Progenitor cell of endocrine pancreas (in vitro differentiated cells): ENCODE data around the gene NIPBL. TPM values are rescaled to one million over a fixed set of nuclear protein-coding genes. Genes with fewer than 3 reads are reported as not detected.
"Not testable (repeated sequence)": the region's sequence is repeated elsewhere in the genome, so short reads cannot be mapped to it uniquely, and the experiment has no call there.

Source experiments
- DNase-seq: peaks from one replicate; pipeline ENCODE4 v3.0.0; 2021; ENCODE audit warnings: low spot score; ENCODE audit not compliant: unreplicated experiment
- H3K27ac Mint-ChIP-seq: 2 replicates; pipeline ENCODE4 v1.8.0; 2021; ENCODE audit warnings: mild to moderate bottlenecking, moderate library complexity, mixed read lengths
- H3K27me3 Mint-ChIP-seq: 2 replicates; pipeline ENCODE4 v1.8.0; 2021; ENCODE audit warnings: mixed read lengths
- H3K36me3 Mint-ChIP-seq: 2 replicates; pipeline ENCODE4 v1.8.0; 2022; ENCODE audit warnings: mixed read lengths; ENCODE audit not compliant: insufficient read depth
- H3K4me1 Mint-ChIP-seq: 2 replicates; pipeline ENCODE4 v1.8.0; 2021; ENCODE audit warnings: low read depth, mixed read lengths
- H3K4me3 Mint-ChIP-seq: 2 replicates; pipeline ENCODE4 v1.8.0; 2021; ENCODE audit warnings: low read depth, mild to moderate bottlenecking, moderate library complexity, mixed read lengths
- H3K9me3 Mint-ChIP-seq: 2 replicates; pipeline ENCODE4 v1.8.0; 2021; ENCODE audit warnings: low read depth, mixed read lengths
- total RNA-seq: library from RNA; stranded (reverse); gene quantifications from 2 replicates; pipeline ENCODE4 v1.2.1, GENCODE V29; 2021
- TF ChIP-seq, protein P1 (sequence below): fragments of 200-600 bp; sonication (generic); IDR thresholded peaks from one replicate; pipeline ENCODE4 v1.5.0; 2021; ENCODE audit warnings: antibody characterized with exemption, mild to moderate bottlenecking; ENCODE audit not compliant: unreplicated experiment

Gene NIPBL
- total RNA-seq, 1 donor from 2014 or later = 85.6 TPM

- Mint-ChIP-seq H3K4me3 (no peak overlapping the region), H3K27me3 (no peaks in the 10 kb centered on the region), H3K4me1 (peaks cover 1% of the 10 kb centered on the region), H3K36me3 (peaks cover 24% of the 10 kb centered on the region), H3K9me3 (peaks cover 30% of the 10 kb centered on the region), H3K27ac (no peak overlapping the region)
- DNase-seq = no peak
- TF ChIP-seq, protein P1, sequence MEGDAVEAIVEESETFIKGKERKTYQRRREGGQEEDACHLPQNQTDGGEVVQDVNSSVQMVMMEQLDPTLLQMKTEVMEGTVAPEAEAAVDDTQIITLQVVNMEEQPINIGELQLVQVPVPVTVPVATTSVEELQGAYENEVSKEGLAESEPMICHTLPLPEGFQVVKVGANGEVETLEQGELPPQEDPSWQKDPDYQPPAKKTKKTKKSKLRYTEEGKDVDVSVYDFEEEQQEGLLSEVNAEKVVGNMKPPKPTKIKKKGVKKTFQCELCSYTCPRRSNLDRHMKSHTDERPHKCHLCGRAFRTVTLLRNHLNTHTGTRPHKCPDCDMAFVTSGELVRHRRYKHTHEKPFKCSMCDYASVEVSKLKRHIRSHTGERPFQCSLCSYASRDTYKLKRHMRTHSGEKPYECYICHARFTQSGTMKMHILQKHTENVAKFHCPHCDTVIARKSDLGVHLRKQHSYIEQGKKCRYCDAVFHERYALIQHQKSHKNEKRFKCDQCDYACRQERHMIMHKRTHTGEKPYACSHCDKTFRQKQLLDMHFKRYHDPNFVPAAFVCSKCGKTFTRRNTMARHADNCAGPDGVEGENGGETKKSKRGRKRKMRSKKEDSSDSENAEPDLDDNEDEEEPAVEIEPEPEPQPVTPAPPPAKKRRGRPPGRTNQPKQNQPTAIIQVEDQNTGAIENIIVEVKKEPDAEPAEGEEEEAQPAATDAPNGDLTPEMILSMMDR = no peak
These were observed 23.7 kb downstream of the NIPBL start for GRCh38 chr5:36900283-36900682.

DNA sequence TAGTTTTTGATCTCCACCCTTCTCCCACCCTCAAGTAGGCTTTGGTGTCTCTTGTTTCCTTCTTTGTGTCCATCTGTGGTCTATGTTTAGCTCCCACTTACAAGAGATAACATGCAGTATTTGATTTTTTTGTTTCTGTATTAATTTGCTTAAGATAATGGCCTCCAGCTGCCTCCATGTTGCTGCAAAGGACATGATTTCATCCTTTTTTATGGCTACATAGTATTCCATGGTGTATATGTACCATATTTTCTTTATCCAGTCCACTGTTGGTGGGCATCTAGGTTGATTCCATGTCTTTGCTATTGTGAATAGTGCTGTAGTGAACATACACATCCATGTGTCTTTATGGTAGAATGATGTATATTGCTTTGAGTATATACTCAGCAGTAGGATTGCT is 24.5 kb downstream of the NIPBL start:
- not testable (repeated sequence) for H3K27me3 Mint-ChIP-seq, H3K4me3 Mint-ChIP-seq, H3K4me1 Mint-ChIP-seq, DNase-seq, H3K27ac Mint-ChIP-seq
- H3K36me3 Mint-ChIP-seq = peaks cover 17% of the 10 kb centered on the region
- peaks cover 25% of the 10 kb centered on the region for H3K9me3 Mint-ChIP-seq

DNA sequence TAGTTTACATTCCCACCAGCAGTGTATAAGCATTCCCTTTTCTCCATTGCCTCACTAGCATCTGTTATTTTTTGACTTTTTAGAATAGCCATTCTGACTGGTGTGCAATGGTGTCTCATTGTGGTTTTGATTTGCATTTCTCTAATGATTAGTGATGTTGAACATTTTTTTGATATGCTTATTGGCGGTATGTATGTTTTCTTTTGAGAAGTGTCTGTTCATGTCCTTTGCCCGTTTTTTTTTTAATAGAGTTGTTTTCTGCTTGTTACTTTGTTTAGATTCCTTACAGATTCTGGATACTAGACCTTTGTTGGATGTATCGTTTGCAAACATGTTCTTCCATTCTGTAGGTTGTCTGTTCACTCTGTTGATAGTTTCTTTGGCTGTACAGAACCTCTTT is 25.3 kb downstream of the NIPBL start:
- H3K4me3 Mint-ChIP-seq = no peak overlapping the region
- DNase-seq = no peak
- H3K4me1 Mint-ChIP-seq = peaks cover 2% of the 10 kb centered on the region
- TF ChIP-seq, protein P1 = no peak
- no peak overlapping the region for H3K27ac Mint-ChIP-seq
- H3K27me3 Mint-ChIP-seq = no peaks in the 10 kb centered on the region
- peaks cover 22% of the 10 kb centered on the region for H3K9me3 Mint-ChIP-seq
- H3K36me3 Mint-ChIP-seq = peaks cover 17% of the 10 kb centered on the region

GRCh38 chr5:36902353-36902752 is 25.8 kb downstream of the NIPBL start:
- H3K4me1 Mint-ChIP-seq = peaks cover 4% of the 10 kb centered on the region
- H3K27me3 Mint-ChIP-seq = no peaks in the 10 kb centered on the region
- H3K36me3 Mint-ChIP-seq = peaks cover 17% of the 10 kb centered on the region
- peaks cover 22% of the 10 kb centered on the region for H3K9me3 Mint-ChIP-seq
- H3K27ac Mint-ChIP-seq = no peak overlapping the region
- H3K4me3 Mint-ChIP-seq = no peak overlapping the region
- TF ChIP-seq, protein P1 = no peak
- no peak for DNase-seq

DNA sequence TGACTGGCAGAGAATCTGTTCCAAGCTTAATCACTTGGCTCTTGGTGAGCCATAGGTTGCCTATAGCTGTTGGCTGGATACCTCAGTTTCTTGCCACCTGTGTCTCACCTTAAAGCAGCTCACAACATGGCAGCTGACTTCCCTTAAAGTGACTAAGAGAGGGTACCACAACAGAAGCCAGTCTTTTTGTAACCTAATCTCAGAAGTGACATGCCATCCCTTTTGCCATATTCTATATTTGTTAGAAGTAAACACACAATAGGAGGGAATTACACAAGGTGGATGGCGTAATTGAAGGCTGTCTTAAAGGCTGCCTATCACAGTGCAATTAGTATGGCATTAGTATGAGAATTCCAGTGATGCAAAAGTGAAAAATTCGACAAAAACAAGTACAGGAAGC is 28.1 kb downstream of the NIPBL start:
- H3K9me3 Mint-ChIP-seq = peaks cover 22% of the 10 kb centered on the region
- TF ChIP-seq, protein P1 = no peak

GRCh38 chr5:36908544-36909260 is 32.1 kb downstream of the NIPBL start:
- no peak for DNase-seq
- Mint-ChIP-seq H3K9me3 (peaks cover 3% of the 10 kb centered on the region), H3K36me3 (peaks cover 2% of the 10 kb centered on the region), H3K27me3 (no peaks in the 10 kb centered on the region), H3K4me3 (no peak overlapping the region), H3K4me1 (peaks cover 6% of the 10 kb centered on the region), H3K27ac (no peak overlapping the region)
- TF ChIP-seq, protein P1 = no peak

More for the DNA sequence above, 28.1 kb downstream of the NIPBL start:
- H3K27ac Mint-ChIP-seq = no peak overlapping the region
- H3K4me1 Mint-ChIP-seq = peaks cover 5% of the 10 kb centered on the region
- DNase-seq = no peak
- H3K36me3 Mint-ChIP-seq = peaks cover 17% of the 10 kb centered on the region
- no peak overlapping the region for H3K4me3 Mint-ChIP-seq
- H3K27me3 Mint-ChIP-seq = no peaks in the 10 kb centered on the region
